T-helper 17 cell (primary cell): ENCODE data around the gene ITGA11. TPM values are rescaled to one million over a fixed set of nuclear protein-coding genes. Genes with fewer than 3 reads are reported as not detected.

Source experiments
- ATAC-seq: fragments of 150-1000 bp; cut with Tn5 transposase; 2 replicates; pipeline ENCODE4 v1.10.0; 2021; ENCODE audit warnings: mild to moderate bottlenecking, moderate library complexity
- DNase-seq, 3 donors: peaks; one replicate each; pipeline versions ENCODE4 v3.0.0 to v3.0.0-alpha.2; 2020 to 2021
- H3K9me3 ChIP-seq: one replicate; pipeline ENCODE4 v1.7.0; 2013; ENCODE audit warnings: low read length, mild to moderate bottlenecking; ENCODE audit not compliant: control insufficient read depth, poor library complexity, severe bottlenecking
- H3K27ac Mint-ChIP-seq: one replicate; pipeline ENCODE4 v1.8.0; 2022; ENCODE audit warnings: mild to moderate bottlenecking, moderate library complexity, mixed read lengths
- H3K27me3 Mint-ChIP-seq: one replicate; pipeline ENCODE4 v1.8.0; 2022; ENCODE audit warnings: mixed read lengths
- H3K36me3 Mint-ChIP-seq: one replicate; pipeline ENCODE4 v1.8.0; 2022; ENCODE audit warnings: low read depth, mixed read lengths
- H3K4me1 Mint-ChIP-seq: one replicate; pipeline ENCODE4 v1.8.0; 2022; ENCODE audit warnings: mild to moderate bottlenecking, mixed read lengths
- H3K4me3 Mint-ChIP-seq: one replicate; pipeline ENCODE4 v1.8.0; 2022; ENCODE audit warnings: mild to moderate bottlenecking, moderate library complexity, mixed read lengths
- total RNA-seq, 4 donors: library from RNA in 2 of 4; stranded (reverse) in 2 of 4; gene quantifications; one replicate each; pipeline ENCODE4 v1.2.3 and lab custom pipeline; 2022 to 2026

ITGA11 gene
- total RNA-seq, 2 donors from 2014 or later, result 0.17 TPM; not detected in 1

DNA sequence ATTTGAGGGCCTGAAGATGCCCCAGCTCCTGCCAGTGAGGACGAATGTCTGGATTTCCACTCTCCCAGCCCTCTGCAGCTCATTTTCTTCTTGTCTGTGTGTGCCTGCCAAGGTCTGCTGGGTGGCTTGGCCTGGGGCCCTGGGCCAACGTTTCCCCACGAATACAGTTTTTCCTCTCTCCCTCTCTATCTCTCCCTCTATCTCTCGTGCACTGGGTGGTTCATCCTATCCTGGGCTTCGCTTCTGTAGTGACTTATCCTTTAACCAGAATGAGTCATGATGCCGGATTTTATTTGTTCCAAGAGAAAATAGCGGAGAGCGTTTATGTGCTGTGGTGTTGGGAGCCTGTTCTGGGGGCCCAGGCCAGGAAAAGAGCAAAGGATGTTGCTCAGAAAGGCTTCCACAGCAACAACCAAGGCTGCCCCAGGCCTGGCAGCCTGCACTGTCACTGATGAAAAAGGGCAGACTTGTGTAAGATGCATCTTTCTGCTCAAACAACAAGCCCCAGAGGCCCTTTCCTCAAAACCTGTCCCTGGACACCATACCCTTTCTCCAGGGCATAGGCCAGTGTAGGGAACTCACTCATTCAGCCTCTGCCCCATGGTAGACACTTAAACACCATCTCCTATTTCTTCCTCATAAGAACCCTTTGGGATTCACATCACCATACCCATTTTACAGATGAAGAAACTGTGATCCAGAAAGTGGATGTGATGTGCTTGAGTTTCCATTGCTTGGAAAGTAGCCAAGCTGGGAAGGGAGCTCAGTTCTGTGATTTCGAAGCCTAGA, 47.3 kb downstream of the ITGA11 start:
- DNase-seq, result no peak

DNA sequence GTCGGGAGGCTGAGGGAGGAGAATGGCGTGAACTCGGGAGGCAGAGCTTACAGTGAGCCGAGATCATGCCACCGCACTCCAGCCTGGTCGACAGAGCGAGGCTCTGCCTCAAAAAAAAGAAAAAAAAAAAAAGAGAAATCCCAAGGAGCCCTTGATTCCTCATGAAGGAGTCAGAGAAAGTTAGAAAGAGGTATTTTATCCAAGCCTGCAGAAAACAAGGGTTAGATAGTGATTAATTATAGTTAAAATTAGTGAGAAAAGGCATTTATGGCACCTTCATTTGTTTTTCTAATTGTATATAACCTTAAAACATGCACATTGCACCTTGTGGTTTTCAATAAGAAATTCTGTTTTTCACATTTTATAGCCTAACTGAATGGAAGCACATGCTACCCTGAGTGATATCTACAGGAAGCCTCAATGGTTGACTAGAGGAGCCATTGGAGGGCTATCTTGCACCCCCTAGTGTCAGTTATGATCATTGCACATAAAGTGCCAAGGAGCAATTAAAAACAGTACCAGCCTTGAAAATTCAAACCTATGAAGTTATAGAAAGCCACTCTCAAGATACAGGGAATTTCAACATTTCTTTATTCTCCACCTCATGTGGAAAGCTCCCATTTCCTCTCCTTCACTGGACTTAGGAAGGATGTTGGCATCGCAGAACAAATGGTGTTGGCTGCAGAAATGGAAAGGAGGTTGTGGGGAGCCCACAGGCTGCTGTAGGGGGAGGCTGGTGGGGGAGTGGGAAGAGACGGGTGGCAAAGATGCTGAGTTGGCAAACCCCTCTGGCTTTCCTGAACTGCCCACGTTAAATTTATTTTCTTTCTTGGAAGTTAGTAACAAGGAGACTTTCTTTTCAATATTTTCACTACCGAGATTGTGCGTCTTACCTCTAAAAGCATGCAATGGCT, 48.5 kb downstream of the ITGA11 start:
- Mint-ChIP-seq H3K4me1 (peaks cover 14% of the 10 kb centered on the region), H3K27me3 (peaks cover 7% of the 10 kb centered on the region), H3K4me3 (no peak overlapping the region), H3K27ac (peak overlapping the region; percentile 51), H3K36me3 (no peaks in the 10 kb centered on the region)
- peak in 1 of 3 donors; percentile 10 for DNase-seq
- H3K9me3 ChIP-seq, result no peaks in the 10 kb centered on the region
- peak; percentile 76 for ATAC-seq

More for the DNA sequence above, 47.3 kb downstream of the ITGA11 start:
- H3K4me1 Mint-ChIP-seq, result peaks cover 6% of the 10 kb centered on the region
- no peaks in the 10 kb centered on the region for H3K9me3 ChIP-seq
- ATAC-seq, result no peak
- H3K36me3 Mint-ChIP-seq, result no peaks in the 10 kb centered on the region
- H3K27me3 Mint-ChIP-seq, result peaks cover 7% of the 10 kb centered on the region
- peak overlapping the region; percentile 31 for H3K4me3 Mint-ChIP-seq
- no peak overlapping the region for H3K27ac Mint-ChIP-seq

DNA sequence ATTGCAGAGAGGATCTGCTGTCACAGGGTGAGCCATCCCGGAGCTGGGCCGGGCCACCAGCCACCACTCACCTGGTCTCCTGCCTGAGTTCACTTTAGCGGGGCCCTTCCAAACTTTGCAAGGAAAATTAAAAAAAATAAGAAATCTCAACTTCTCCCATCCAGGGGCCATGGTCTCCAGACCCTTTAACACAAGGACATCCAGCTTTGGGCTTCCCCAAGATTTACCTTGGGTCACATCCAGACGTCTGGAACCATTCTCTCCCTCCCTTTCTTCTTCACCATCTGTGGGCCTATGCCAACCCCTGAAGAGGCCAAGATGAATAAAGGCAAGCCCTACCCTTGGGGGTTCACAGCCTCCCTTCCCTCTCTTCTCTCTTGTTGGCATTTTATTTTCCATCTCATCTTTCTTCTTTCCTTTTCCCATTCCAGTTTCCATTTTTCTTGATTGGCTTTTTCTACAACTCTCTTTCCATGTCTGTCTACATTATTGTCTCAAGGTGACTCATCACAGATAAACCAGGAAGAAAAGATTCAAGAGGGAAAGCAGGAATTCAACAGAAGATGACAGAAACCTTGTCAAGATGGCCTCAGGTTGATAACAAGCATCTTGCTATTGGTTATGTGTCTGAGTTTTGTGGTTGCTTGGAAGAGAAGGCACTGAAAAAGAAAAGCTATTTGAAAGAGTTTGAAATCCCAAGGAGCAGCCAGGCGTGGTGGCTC, 49.5 kb downstream of the ITGA11 start:
- H3K36me3 Mint-ChIP-seq, result no peaks in the 10 kb centered on the region
- no peaks in the 10 kb centered on the region for H3K9me3 ChIP-seq
- H3K4me1 Mint-ChIP-seq, result peaks cover 14% of the 10 kb centered on the region
- ATAC-seq, result no peak
- H3K27me3 Mint-ChIP-seq, result peaks cover 7% of the 10 kb centered on the region
- no peak overlapping the region for H3K27ac Mint-ChIP-seq
- DNase-seq, result no peak
- H3K4me3 Mint-ChIP-seq, result no peak overlapping the region

DNA sequence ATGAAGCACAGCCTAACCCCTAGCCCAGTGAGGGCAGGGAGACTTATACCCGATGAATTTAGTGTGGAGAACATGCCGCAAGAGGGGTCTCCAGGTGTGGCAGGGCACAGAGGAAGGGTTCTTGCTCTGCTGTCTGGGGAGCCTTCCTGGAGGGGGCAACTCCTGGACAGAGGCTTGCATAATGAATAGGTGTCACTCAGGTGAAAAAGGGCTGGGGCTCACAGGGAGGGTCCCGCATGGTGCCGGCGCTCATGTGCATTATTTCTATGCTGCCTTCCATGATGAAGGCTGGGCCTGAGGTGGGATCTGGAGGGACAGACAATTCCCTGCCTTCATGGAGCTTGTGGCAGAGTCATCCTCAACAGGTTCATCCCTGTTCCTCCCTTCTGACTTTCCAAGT, 51.5 kb downstream of the ITGA11 start:
- H3K27me3 Mint-ChIP-seq, result peaks cover 7% of the 10 kb centered on the region
- no peak overlapping the region for H3K4me3 Mint-ChIP-seq
- no peaks in the 10 kb centered on the region for H3K9me3 ChIP-seq
- no peak for ATAC-seq
- H3K4me1 Mint-ChIP-seq, result peaks cover 14% of the 10 kb centered on the region
- H3K36me3 Mint-ChIP-seq, result no peaks in the 10 kb centered on the region
- no peak for DNase-seq
- H3K27ac Mint-ChIP-seq, result peak overlapping the region; percentile 56

DNA sequence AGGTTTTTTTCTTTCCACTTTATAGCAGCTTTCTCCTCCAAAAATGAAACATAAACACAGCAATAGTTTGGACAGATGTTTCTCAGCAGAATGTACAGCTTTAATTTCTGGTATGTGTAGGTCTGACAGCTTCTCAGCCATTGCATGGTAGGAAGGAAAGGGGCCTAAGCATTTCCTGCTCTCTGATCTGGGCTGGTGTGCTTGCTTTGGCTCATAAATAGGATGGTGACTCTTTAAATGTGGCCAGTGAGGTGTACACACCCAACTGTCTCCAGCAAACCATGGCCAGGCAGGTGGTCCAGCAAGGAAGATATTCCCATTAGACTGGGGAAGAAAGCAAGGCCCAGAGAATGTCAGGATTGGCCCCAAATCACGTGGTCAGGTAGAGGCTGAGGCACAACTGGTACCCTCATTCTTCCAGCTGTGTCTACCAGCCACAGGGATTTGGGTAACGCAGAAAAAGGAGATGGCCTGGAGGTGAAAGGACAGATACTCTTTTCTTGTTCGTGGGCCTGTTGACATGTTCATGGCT, 52.1 kb downstream of the ITGA11 start:
- H3K27ac Mint-ChIP-seq, result peak overlapping the region; percentile 56
- H3K27me3 Mint-ChIP-seq, result peaks cover 7% of the 10 kb centered on the region
- no peaks in the 10 kb centered on the region for H3K9me3 ChIP-seq
- no peak for DNase-seq
- no peak for ATAC-seq
- no peaks in the 10 kb centered on the region for H3K36me3 Mint-ChIP-seq
- H3K4me1 Mint-ChIP-seq, result peaks cover 14% of the 10 kb centered on the region
- peak overlapping the region; percentile 52 for H3K4me3 Mint-ChIP-seq

DNA sequence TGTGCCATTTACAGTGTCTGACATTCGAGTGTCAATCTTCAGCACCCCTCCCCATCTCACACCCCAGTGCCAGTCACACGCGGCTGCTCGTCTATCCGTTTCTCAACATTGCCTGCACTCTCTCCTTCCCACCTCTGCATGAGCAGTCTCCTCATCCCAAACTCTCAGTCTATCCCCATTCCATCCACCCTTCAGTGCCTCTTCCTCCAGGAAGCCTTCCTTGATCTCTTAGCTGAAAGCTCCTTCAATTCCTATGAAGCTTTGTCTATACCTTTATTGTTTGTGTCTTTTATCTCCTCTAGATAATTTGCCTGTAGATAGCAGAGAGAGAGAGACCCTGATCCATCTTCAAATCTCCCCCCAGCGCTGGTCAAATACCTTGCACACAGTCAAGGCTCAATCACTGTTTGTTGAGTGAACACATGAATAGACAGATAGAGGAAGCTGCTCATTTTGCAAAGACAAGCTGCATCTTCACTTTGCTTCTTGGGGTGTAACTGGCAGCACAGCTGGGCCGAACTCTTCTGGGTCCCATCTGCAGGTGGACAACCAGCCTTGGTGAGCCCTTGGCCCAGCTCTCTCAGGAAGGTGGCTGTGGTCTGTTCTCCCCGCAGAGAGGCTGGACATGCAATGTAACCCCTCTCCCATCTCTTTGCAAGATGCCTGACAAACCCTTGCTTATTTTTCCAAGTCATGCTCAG, 52.8 kb downstream of the ITGA11 start:
- no peaks in the 10 kb centered on the region for H3K9me3 ChIP-seq
- H3K36me3 Mint-ChIP-seq, result no peaks in the 10 kb centered on the region
- no peak for DNase-seq
- peaks cover 14% of the 10 kb centered on the region for H3K4me1 Mint-ChIP-seq
- ATAC-seq, result no peak
- H3K27ac Mint-ChIP-seq, result peak overlapping the region; percentile 56
- H3K4me3 Mint-ChIP-seq, result no peak overlapping the region
- H3K27me3 Mint-ChIP-seq, result peaks cover 7% of the 10 kb centered on the region

DNA sequence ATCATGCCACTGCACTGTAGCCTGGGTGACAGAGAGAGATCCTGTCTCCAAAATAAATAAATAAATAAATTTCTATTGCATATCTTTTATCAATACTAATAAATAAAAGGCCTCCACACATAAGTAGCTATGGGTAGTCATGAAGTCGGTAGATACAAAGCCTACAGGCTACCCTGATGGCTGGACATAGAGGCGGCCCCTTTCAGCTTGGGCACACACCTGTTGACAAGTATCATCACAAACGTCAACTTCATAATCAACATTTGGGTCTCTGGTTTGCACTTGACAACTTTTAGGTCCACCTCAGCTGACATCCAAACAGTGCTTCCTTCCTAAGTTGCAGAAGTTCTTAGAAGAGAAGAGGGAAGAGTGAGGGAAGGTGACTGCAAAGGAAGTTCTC, 53.4 kb downstream of the ITGA11 start:
- DNase-seq (no peak), ATAC-seq (no peak)
- H3K27me3 Mint-ChIP-seq, result peaks cover 2% of the 10 kb centered on the region
- peaks cover 12% of the 10 kb centered on the region for H3K4me1 Mint-ChIP-seq
- no peak overlapping the region for H3K4me3 Mint-ChIP-seq
- H3K27ac Mint-ChIP-seq, result peak overlapping the region; percentile 56
- no peaks in the 10 kb centered on the region for H3K36me3 Mint-ChIP-seq
- no peaks in the 10 kb centered on the region for H3K9me3 ChIP-seq

DNA sequence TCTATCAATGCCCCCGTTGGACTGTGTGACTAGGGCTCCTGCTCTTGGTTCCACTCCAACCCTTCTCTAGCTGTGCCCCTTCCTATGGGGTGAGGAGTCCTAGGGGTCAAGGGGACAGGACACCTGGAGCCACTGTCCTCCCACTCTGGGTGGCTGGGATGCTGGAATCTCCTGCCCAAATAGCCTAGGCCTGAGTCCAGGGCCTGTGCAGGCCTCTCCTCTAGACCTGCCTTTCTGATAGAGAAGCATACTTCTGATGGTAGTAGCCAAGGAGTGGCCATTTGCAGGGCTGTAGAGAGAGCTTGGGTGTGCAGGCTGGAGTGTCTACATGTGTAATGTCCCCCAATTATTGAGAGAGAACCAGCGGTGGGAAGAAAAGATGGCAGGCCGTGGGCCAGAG, 54.2 kb downstream of the ITGA11 start:
- Mint-ChIP-seq H3K36me3 (no peaks in the 10 kb centered on the region), H3K4me1 (peaks cover 11% of the 10 kb centered on the region), H3K27ac (peak overlapping the region; percentile 6), H3K27me3 (no peaks in the 10 kb centered on the region), H3K4me3 (no peak overlapping the region)
- DNase-seq, result no peak
- ATAC-seq, result no peak
- no peaks in the 10 kb centered on the region for H3K9me3 ChIP-seq

DNA sequence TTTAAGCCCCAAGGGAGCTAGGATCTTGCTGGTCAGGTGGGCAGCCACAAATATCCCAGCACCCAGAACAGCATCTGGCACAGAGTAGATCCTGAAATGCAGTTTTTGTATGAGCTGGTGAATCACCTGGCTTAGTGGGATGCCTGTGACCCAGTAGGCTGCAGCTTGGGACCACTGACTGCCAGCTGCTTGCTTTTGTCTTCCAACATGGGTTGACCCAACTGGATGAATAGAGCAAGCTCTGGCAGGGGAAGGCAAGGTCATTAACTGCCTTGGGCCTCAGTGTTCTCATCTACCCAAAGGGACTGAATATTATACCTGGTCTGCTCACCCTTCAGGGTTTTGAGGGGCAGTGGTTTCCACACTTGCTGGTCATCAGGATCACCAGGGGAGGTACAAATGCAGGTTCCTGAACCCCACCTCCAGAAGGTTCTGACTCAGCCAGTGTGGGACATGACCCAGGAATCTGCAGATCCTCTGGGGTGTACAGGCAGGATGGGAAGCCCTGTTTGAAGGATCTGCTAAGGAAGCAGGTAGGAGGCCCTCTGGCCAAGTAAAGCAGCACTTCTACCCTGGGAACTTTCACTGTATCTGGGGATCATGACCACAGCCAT, 55.4 kb downstream of the ITGA11 start:
- H3K27ac Mint-ChIP-seq, result no peak overlapping the region
- no peak for ATAC-seq
- H3K4me3 Mint-ChIP-seq, result no peak overlapping the region
- H3K36me3 Mint-ChIP-seq, result no peaks in the 10 kb centered on the region
- H3K9me3 ChIP-seq, result no peaks in the 10 kb centered on the region
- no peaks in the 10 kb centered on the region for H3K27me3 Mint-ChIP-seq
- H3K4me1 Mint-ChIP-seq, result peaks cover 11% of the 10 kb centered on the region
- DNase-seq, result no peak

DNA sequence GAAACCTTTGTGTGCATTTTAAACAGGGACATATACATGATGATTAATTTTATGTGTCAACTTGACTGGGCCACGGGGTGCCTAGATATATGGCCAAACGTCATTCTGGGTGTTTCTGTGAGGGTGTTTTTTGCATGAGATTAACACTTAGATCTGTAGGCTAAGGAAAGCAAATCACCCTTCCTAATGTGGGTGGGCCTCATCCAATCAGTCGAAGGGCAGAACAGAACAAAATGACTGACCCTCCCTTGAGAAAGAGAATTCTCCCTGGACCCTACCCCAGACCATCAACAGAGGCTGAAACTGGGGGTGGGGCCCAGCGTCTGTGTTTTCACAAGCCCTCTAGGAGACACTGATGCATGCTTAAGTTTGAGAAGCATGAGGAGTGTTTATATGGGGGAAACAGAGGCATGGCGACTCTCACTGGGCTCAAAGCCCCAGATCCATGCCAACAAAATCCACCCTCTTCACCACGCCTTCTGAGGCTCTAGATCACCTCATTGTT, 56.2 kb downstream of the ITGA11 start:
- no peaks in the 10 kb centered on the region for H3K9me3 ChIP-seq
- H3K36me3 Mint-ChIP-seq, result no peaks in the 10 kb centered on the region
- no peak overlapping the region for H3K4me3 Mint-ChIP-seq
- DNase-seq (no peak), ATAC-seq (no peak)
- no peaks in the 10 kb centered on the region for H3K27me3 Mint-ChIP-seq
- H3K4me1 Mint-ChIP-seq, result peaks cover 11% of the 10 kb centered on the region
- no peak overlapping the region for H3K27ac Mint-ChIP-seq

DNA sequence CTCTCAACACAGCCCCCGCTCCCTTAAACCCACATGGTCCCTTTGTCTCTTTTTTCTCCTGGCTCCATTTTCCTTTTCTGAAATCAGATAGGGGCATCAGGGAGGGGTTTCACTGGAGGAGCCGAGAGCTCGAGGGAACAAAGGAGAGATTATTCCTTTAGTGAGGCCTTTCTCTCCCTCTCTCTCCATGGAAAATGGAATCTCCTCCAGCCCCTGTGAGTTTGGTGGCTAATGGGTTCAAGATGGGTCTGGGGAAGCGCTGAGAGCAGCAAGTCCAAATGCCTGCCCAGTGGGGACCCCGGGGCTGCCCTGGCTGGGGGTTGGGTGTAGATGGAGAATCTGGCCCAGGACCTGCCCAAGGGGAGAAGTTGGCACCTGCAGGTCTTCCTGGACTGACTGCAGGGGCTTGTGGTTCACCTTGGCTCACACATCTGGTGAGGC, 56.8 kb downstream of the ITGA11 start:
- H3K4me1 Mint-ChIP-seq, result peaks cover 11% of the 10 kb centered on the region
- DNase-seq, result no peak
- H3K36me3 Mint-ChIP-seq, result no peaks in the 10 kb centered on the region
- H3K27me3 Mint-ChIP-seq, result no peaks in the 10 kb centered on the region
- no peak overlapping the region for H3K27ac Mint-ChIP-seq
- H3K4me3 Mint-ChIP-seq, result no peak overlapping the region
- no peak for ATAC-seq
- no peaks in the 10 kb centered on the region for H3K9me3 ChIP-seq

DNA sequence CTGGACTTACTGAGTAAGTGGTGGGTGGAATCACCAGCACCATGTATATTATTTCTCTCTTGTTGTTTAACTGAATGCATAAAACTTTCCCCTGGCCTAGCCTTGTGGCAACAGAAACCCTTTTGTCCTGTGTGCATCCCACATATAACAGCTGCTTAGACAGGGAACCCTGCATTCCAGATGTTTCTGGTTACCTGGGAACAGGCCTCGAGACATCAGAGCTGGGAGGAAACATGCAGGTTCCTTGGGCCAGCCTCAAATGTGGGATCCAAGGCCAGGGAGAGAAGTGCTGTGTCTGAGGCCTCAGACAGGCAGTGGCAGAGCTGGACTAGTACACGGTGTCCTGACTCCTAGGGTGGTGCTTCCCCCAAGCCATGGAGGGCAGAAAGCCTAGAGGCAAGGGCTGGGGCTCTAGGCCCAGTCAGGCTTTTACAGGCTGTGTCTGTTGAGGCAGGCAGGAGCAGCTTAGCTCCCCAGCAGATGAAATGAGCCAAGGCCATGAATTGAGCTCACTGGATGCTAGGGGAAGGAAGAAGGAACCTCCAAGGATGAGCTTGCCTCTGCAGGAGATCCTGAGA, 57.7 kb downstream of the ITGA11 start:
- H3K9me3 ChIP-seq, result no peaks in the 10 kb centered on the region
- no peak overlapping the region for H3K27ac Mint-ChIP-seq
- no peak overlapping the region for H3K4me3 Mint-ChIP-seq
- H3K4me1 Mint-ChIP-seq, result peaks cover 4% of the 10 kb centered on the region
- ATAC-seq, result no peak
- H3K27me3 Mint-ChIP-seq, result peaks cover 5% of the 10 kb centered on the region
- H3K36me3 Mint-ChIP-seq, result no peaks in the 10 kb centered on the region
- no peak for DNase-seq
